RWPE1 (cell line): ENCODE measurements around the gene KRT1.

Experiments used
- CTCF ChIA-PET: fragments of 350-600 bp; sonication (Branson Sonifier 250); formaldehyde crosslinking; extraction: SDS; loops from one replicate; lab custom pipeline; 2021; lab: Yijun Ruan, JAX
- POLR2A ChIA-PET: fragments of 400-600 bp; formaldehyde crosslinking; extraction: SDS; loops from one replicate; lab custom pipeline; 2020; ENCODE audit warnings: antibody characterized with exemption; ENCODE audit not compliant: low non-redundant PET; lab: Yijun Ruan, JAX
- DNase-seq: peaks from one replicate; pipeline ENCODE4 v3.0.0; 2012; ENCODE audit warnings: low spot score
- H3K27ac ChIP-seq: fragments of 450-650 bp; 2 replicates; pipeline ENCODE4 v1.5.1; 2017
- TF ChIP-seq, protein P1 (sequence below): fragments of 450-650 bp; conservative IDR thresholded peaks from 2 replicates; pipeline ENCODE4 v1.5.1; 2017; ENCODE audit warnings: low read depth, mild to moderate bottlenecking

KRT1 gene

DNA sequence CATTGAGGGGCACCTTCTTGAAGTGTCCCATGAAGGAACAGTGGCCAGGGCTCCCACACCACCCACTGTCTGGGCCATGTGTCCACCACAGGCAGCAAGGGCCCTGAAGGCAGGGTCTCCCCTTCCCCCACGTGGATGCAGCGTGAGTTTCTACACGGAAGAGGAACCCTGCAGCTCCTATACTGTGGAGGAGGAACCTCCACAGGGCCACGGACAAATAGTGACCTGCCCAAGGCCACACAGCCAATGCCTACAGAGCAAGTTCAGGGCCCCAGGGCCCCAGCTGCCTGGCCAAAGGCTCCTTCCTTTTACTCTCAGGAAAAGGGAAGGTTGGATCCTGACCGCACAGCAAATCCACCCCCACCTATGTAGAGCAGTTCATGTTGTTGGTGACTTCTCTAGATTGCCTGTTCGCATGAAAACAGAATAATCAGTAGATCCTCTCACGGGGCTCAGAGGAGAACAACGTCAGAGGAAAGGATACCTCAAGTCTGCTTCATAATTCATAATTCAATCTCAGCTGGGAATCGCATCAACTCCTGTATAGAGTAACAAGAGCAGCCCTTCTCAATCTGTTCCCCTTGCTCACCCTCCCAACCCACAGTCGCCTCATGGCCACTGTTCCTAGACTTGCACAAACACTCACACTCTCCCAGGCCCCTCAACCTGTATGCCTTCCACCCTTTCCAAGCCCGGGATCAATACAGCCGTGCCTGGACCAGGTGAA lies 50.8 kb downstream of the KRT1 start:
- POLR2A ChIA-PET = no interaction called here
- H3K27ac ChIP-seq = no peak overlapping the region
- CTCF ChIA-PET = interaction anchor here (0.6 kb wide), 1 partner anchor 323 kb away, joined by 3 read pairs; no protein-coding TSS in a partner anchor
- DNase-seq = no peak
- TF ChIP-seq, protein P1, sequence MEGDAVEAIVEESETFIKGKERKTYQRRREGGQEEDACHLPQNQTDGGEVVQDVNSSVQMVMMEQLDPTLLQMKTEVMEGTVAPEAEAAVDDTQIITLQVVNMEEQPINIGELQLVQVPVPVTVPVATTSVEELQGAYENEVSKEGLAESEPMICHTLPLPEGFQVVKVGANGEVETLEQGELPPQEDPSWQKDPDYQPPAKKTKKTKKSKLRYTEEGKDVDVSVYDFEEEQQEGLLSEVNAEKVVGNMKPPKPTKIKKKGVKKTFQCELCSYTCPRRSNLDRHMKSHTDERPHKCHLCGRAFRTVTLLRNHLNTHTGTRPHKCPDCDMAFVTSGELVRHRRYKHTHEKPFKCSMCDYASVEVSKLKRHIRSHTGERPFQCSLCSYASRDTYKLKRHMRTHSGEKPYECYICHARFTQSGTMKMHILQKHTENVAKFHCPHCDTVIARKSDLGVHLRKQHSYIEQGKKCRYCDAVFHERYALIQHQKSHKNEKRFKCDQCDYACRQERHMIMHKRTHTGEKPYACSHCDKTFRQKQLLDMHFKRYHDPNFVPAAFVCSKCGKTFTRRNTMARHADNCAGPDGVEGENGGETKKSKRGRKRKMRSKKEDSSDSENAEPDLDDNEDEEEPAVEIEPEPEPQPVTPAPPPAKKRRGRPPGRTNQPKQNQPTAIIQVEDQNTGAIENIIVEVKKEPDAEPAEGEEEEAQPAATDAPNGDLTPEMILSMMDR = no peak

DNA sequence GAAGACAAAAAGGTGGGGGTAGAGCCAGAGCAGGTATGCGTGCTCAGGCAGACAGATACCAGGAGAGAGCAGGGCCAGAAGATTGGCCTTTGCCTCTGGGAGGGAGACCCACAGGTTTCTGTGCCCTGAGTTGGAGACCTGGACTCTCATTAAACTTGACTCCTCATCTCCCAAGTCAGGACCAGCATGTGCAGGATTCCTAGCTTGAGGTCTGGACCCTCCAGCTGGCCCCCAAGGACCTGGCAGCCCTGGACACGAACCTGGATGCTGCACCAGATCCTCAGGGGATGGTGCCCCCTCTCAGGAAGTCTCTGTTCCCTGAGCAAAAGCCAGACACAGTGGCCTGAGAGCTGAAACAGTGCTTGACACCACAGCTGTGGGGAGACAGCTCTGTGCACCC lies 51.4 kb downstream of the KRT1 start:
- DNase-seq = no peak
- TF ChIP-seq, protein P1 = no peak
- H3K27ac ChIP-seq = no peak overlapping the region
- CTCF ChIA-PET = interaction anchor here (0.6 kb wide), 1 partner anchor 322 kb away, joined by 3 read pairs; no protein-coding TSS in a partner anchor
- POLR2A ChIA-PET = no interaction called here

DNA sequence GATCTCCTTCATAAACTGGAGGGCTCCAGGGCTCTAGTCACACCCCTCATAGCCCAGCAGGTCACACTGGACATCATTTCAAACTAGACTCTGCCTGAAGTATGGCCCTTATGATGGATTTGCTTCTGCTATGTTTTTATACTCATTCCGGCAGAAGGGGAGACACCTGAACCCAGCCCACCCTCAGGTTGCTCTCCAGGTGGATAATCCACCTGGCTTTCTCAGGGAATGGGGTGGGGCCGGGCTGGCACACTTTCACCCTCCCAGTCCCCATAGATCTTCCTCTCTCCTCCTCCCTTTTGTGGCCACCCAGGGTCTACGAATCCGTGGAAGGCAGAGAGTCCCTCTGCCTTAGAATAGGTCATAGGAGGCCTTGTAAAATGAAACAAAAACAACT lies 52.1 kb downstream of the KRT1 start:
- TF ChIP-seq, protein P1 = no peak
- POLR2A ChIA-PET = no interaction called here
- CTCF ChIA-PET = no interaction called here
- DNase-seq = no peak
- no peak overlapping the region for H3K27ac ChIP-seq

DNA sequence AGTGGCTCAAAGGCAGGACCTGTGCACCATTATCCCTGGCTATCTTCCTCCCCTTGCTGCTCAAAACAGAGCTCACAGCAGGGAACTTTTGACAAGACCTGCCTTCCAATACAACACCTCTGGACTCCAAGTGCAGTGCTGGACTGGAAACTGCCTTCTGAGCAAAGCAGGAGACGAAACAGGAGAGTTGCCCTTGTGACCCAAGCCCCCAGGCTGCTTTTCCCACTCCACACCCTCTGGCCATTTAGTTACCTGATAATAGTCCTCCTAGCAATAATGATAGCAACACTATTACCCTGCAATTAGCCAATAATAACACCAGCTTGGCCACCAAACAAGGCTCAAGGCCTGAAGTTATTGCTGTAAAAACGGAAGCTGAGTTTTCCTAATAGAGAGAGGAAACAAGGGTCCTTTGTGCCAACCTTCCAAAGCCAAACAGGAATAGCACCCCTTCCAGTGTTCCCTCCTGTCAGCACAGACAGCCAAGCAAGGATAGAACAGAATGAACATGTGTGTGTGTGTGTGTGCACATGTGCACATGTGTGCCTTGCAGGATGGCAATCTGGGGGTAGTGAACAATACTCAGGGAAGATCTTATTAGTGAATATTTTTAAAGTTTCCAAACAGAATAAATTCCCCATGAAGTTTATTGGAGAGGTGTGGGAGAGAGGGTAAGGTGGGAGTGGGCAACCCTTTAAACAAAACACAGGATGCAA lies 52.7 kb downstream of the KRT1 start:
- CTCF ChIA-PET = no interaction called here
- H3K27ac ChIP-seq = no peak overlapping the region
- no peak for DNase-seq
- POLR2A ChIA-PET = no interaction called here
- TF ChIP-seq, protein P1 = no peak
